Vagina (tissue), 2 donors: Measurements from ENCODE around the gene POLR2B.

Source experiments
- POLR2A ChIP-seq, 2 donors: fragments of 450-650 bp; IDR thresholded peaks; one replicate each; pipeline ENCODE4 v1.6.1; 2017; ENCODE audit warnings: antibody characterized with exemption in 2 of 2, mild to moderate bottlenecking in 2 of 2, moderate library complexity in 2 of 2
- POLR2AphosphoS5 ChIP-seq, 2 donors: sonication (generic); formaldehyde crosslinking; IDR thresholded peaks; one replicate each; pipeline ENCODE4 v1.9.0; 2017; ENCODE audit warnings: antibody characterized with exemption in 2 of 2, mild to moderate bottlenecking in 2 of 2, low read depth in 1 of 2; ENCODE audit not compliant: insufficient read depth in 1 of 2
- TF ChIP-seq, protein P1 (sequence below), 3 experiments: fragments of 450-650 bp in 2 of 3; fragments of 200-600 bp in 1 of 3; sonication (generic) in 1 of 3; IDR thresholded peaks; one replicate each; pipeline ENCODE4 v1.5.1; 2017 to 2019; ENCODE audit warnings: antibody characterized with exemption in 3 of 3, mild to moderate bottlenecking in 2 of 3, moderate library complexity in 2 of 3

DNA sequence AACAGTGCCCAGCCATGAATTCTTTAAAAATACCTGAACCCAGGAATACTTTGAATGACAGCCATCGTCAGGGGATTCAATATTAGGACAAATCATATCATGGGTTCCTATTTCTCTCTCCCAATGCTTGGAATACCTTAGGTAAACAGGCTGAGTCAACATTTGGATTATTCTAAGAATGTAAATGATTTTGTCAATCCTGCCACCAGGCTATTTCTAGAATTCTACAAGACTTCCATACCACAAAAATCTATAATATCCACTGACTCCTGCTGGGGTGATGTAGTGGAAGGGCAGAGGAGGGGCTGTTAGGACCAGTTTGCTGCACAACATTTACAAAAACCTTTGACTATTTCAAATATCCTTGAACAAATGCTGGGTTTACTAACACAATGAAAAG lies 66.3 kb downstream of the POLR2B start:
- TF ChIP-seq, protein P1, sequence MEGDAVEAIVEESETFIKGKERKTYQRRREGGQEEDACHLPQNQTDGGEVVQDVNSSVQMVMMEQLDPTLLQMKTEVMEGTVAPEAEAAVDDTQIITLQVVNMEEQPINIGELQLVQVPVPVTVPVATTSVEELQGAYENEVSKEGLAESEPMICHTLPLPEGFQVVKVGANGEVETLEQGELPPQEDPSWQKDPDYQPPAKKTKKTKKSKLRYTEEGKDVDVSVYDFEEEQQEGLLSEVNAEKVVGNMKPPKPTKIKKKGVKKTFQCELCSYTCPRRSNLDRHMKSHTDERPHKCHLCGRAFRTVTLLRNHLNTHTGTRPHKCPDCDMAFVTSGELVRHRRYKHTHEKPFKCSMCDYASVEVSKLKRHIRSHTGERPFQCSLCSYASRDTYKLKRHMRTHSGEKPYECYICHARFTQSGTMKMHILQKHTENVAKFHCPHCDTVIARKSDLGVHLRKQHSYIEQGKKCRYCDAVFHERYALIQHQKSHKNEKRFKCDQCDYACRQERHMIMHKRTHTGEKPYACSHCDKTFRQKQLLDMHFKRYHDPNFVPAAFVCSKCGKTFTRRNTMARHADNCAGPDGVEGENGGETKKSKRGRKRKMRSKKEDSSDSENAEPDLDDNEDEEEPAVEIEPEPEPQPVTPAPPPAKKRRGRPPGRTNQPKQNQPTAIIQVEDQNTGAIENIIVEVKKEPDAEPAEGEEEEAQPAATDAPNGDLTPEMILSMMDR (IDR thresholded peaks at IDR 0.05): no peak
- TF ChIP-seq POLR2A (IDR thresholded peaks at IDR 0.05) (no peak), POLR2AphosphoS5 (IDR thresholded peaks at IDR 0.05; ENCODE audit: insufficient read depth in 1 of 2, low read depth in 1 of 2) (no peak)
